Panc1 (cell line): Measurements from ENCODE around the gene FGD3. TPM values are rescaled to one million over a fixed set of nuclear protein-coding genes. Genes with fewer than 3 reads are reported as not detected.

Experiments
- ATAC-seq: fragments of 200-7000 bp; cut with Tn5 transposase; 2 replicates; pipeline ENCODE4 v1.9.1; 2020; ENCODE audit warnings: mild to moderate bottlenecking, moderate library complexity
- BruUV-seq: library from RNA; stranded (reverse); fragments of 400-500 nt; replicated peaks from 2 replicates; lab custom pipeline; 2021; lab: Mats Ljungman, UMichigan
- CTCF ChIA-PET: fragments of 300-600 bp; sonication (Branson Sonifier 250); formaldehyde crosslinking; loops from one replicate; lab custom pipeline; 2022; ENCODE audit warnings: antibody characterized with exemption; lab: Charles Lee
- POLR2A ChIA-PET: fragments of 300-600 bp; sonication (Branson Sonifier 250); formaldehyde crosslinking; loops from one replicate; lab custom pipeline; 2022; ENCODE audit warnings: antibody characterized with exemption; lab: Charles Lee
- DNase-seq: peaks from one replicate; pipeline ENCODE4 v3.0.0-alpha.2; 2010; ENCODE audit warnings: low read depth, low spot score
- H3K27ac ChIP-seq: 2 replicates; pipeline ENCODE4 v1.5.1; 2011; ENCODE audit warnings: mild to moderate bottlenecking, low read length, inconsistent platforms
- H3K27me3 ChIP-seq: fragments of 200-500 bp; sonication (Bioruptor generic); 2 replicates; pipeline ENCODE4 v1.6.0; 2014; ENCODE audit warnings: low read length, inconsistent platforms; ENCODE audit not compliant: control insufficient read depth, insufficient read depth
- H3K36me3 ChIP-seq: fragments of 200-500 bp; sonication (Bioruptor generic); 2 replicates; pipeline ENCODE4 v1.5.1; 2014; ENCODE audit warnings: inconsistent platforms, mild to moderate bottlenecking, low read length, moderate library complexity; ENCODE audit not compliant: control insufficient read depth, insufficient read depth
- H3K4me1 ChIP-seq: 2 replicates; pipeline ENCODE4 v1.5.1; 2011; ENCODE audit warnings: inconsistent platforms, mild to moderate bottlenecking, low read length, moderate library complexity; ENCODE audit not compliant: control insufficient read depth, insufficient read depth
- H3K4me3 ChIP-seq, 2 experiments: 2 replicates each; pipeline ENCODE4 v1.5.1; 2011 to 2012; ENCODE audit warnings: low read depth in 2 of 2, low read length in 2 of 2, mild to moderate bottlenecking in 2 of 2, inconsistent platforms in 1 of 2, moderate library complexity in 1 of 2
- H3K9me3 ChIP-seq: fragments of 200-500 bp; sonication (Bioruptor generic); 2 replicates; pipeline ENCODE4 v1.5.1; 2014; ENCODE audit warnings: low read depth, mild to moderate bottlenecking, inconsistent platforms, low read length, moderate library complexity; ENCODE audit not compliant: control insufficient read depth, insufficient read depth
- CTCF ChIP-seq: fragments of 450-650 bp; IDR thresholded peaks from 2 replicates; pipeline ENCODE4 v1.5.1; 2017; ENCODE audit warnings: mild to moderate bottlenecking
- POLR2AphosphoS5 ChIP-seq: IDR thresholded peaks from 2 replicates; pipeline ENCODE4 v1.6.1; 2012; ENCODE audit warnings: mild to moderate bottlenecking, low read depth, low read length, moderate library complexity
- REST ChIP-seq, 2 experiments: IDR thresholded peaks; 2 replicates each; pipeline ENCODE4 v1.6.1; 2011 to 2012; ENCODE audit warnings: low read depth in 2 of 2, control low read depth in 1 of 2, low read length in 1 of 2, mild to moderate bottlenecking in 1 of 2, moderate library complexity in 1 of 2; ENCODE audit not compliant: insufficient read depth in 1 of 2
- SIN3A ChIP-seq: IDR thresholded peaks from 2 replicates; pipeline ENCODE4 v1.6.1; 2012; ENCODE audit warnings: low read depth, mild to moderate bottlenecking, low read length, moderate library complexity, borderline replicate concordance; ENCODE audit not compliant: insufficient read depth
- TCF7L2 ChIP-seq: IDR thresholded peaks from 2 replicates; pipeline ENCODE4 v1.6.1; 2011; ENCODE audit warnings: mild to moderate bottlenecking, low read depth, low read length, inconsistent platforms
- in situ Hi-C: cut with HindIII; loops from 2 replicates; pipeline ENCODE4 v1.10.0; 2016; ENCODE audit warnings: low sequenced_read_pairs, low pct_unique_long_range_greater_than_20kb
- intact Hi-C: fragments of 100-400 bp; cut with micrococcal nuclease; formaldehyde crosslinking; loops from one replicate; pipeline ENCODE4 v1.10.0; 2022; ENCODE audit not compliant: unreplicated experiment
- total RNA-seq: library from RNA; stranded (reverse); gene quantifications from one replicate; pipeline ENCODE4 v1.2.1, GENCODE V29; 2021; ENCODE audit not compliant: unreplicated experiment

The FGD3 gene
- total RNA-seq, 1 experiment from 2014 or later, result 0.80 TPM

DNA sequence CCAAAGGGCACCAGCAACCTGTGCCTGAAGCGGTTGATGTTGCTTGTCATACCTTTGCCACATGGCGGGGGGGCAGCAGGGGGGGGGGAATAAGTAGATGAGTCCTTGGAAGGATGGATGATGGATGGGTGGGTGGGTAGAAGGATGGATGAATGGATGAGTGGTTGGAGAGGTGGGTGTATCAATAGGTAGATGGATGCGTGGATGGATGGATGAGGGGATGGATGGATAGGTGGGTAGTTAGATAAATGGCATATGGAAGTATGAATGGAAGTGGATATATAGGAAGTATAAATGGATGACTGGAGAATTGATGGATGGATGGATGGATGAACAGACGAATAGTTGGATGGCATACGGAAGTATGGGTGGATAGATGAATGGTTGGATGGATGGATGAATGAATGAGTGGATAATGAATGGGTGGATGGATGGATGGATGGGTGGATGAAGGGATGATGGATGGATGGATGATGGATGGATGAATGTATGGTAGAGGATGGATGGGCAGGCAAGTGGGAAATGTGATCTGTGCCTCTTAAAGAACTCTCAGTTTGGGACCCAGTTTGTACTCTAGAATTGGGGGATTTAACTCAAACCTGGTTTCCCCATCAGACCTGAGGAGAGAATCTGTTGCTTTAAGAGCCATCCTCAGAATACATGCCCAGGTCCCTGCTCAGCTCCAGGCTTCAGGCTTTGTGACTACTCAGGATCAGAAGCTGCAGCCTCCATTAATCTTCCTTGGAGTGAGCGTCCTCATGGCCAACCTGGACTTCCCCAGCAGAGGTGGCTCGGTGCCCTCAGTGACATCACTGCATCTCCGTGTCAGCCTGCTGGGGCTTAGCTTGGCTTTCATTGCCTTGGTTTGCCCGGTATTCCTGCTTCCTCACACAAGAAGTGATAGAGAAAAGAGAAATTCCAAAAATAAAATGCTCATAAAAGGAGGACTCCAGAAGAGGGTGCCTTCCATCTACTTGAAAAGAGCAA, 83.6 kb downstream of the FGD3 start:
- no peaks in the 10 kb centered on the region for H3K27me3 ChIP-seq
- H3K9me3 ChIP-seq, result no peaks in the 10 kb centered on the region
- in situ Hi-C loops, result no loop called here
- no peaks in the 10 kb centered on the region for H3K36me3 ChIP-seq
- ChIA-PET CTCF (no interaction called here), POLR2A (interaction anchor here (0.6 kb wide), 1 partner anchor 26 kb away, joined by 8 read pairs; no protein-coding TSS in a partner anchor)
- H3K4me1 ChIP-seq, result no peaks in the 10 kb centered on the region
- intact Hi-C loops, result no loop called here
- no TSS peak for BruUV-seq
- TF ChIP-seq SIN3A (no peak), TCF7L2 (no peak), REST (IDR thresholded peaks at IDR 0.05; ENCODE audit: insufficient read depth in 1 of 2, low read depth in 2 of 2, low read length in 1 of 2) (no peak), POLR2AphosphoS5 (no peak), CTCF (no peak)
- no peak overlapping the region for H3K27ac ChIP-seq
- no peak for DNase-seq
- ATAC-seq, result no peak
- H3K4me3 ChIP-seq, result no peak overlapping the region

- no peak for TF ChIP-seq REST (IDR thresholded peaks at IDR 0.05; ENCODE audit: insufficient read depth in 1 of 2, low read depth in 2 of 2, low read length in 1 of 2)
- TF ChIP-seq SIN3A, result no peak
- TF ChIP-seq CTCF, result no peak
- no peak for TF ChIP-seq POLR2AphosphoS5
- no peak for TF ChIP-seq TCF7L2
- Histone ChIP-seq H3K9me3 (no peaks in the 10 kb centered on the region), H3K4me1 (no peaks in the 10 kb centered on the region), H3K4me3 (no peak overlapping the region), H3K27ac (no peak overlapping the region), H3K36me3 (no peaks in the 10 kb centered on the region), H3K27me3 (no peaks in the 10 kb centered on the region)
- in situ Hi-C loops, result no loop called here
- ATAC-seq (no peak), DNase-seq (no peak)
- intact Hi-C loops, result no loop called here
- BruUV-seq, result no TSS peak
- POLR2A ChIA-PET, result no interaction called here
- CTCF ChIA-PET, result no interaction called here
Observed at GRCh38 chr9:93031629-93032430, 84.5 kb downstream of the FGD3 start.
